ENCODE data around the gene ZNF181. TPM values are rescaled to one million over a fixed set of nuclear protein-coding genes. Genes with fewer than 3 reads are reported as not detected.
A peak's percentile ranks its signal among the peaks of the same experiment; 100 is the strongest.

The ZNF181 gene
- total and polyA plus RNA-seq, 2 donors (not counting 1 experiment from before 2014, with no cell fraction given) = 6.6 to 22.0 TPM

DNA sequence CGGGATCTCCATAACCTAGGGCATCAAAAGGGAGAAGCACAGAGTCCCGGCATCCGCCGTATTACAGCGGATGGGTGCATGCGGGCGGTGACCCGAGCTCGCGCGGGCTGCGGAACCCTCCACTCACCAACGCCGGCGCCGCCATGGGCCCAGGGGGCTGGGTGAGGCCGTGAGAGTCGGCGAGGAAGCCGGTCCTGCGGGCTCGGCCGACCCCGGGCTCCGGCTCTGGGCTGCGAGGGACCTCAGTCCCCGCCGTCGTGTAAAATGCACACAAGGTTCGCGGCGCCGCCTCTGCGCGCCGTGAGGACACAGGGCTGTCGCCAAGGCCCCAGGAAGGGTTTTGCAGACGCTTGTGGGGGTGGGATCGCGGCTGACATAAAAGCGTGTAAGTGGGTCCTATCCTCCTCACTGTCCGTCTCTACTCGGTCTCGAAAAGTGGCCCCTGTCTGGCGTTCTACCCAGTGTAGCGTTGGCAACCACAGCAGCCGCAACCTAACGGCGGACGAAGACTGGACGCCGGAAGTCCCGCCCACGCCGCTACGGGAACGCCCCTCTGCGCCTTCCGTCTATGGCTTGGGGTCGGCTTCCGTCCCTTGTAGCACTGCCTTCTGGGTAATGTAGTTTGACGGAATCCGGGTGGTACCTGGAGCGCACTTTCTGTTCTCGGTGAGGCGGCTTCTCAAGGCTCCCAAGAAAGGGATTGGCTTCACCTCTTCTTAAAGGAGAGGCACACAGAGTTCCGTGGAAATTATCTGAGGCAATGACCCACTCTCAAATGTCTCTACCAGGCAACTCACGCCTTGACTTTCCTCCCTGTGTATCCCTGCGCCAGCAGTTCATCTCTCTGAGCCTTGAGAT lies 38.9 kb downstream of the ZNF181 start, which contains the start of gene ZNF599:
TSS of gene ZNF599 (minus strand) at position 519 of the 858 bp plus-strand sequence. CDS start at position 145, 374 bp downstream.
- Histone ChIP-seq H3K9me3 (ENCODE audit: control insufficient read depth, insufficient read depth, low read depth, low read length) (no peaks in the 10 kb centered on the region), H3K36me3 (ENCODE audit: control insufficient read depth, insufficient read depth, low read length) (peaks cover 2% of the 10 kb centered on the region), H3K4me1 (ENCODE audit: control insufficient read depth, extremely low read depth, insufficient read depth, low read length) (no peaks in the 10 kb centered on the region), H3K27ac (ENCODE audit: insufficient read depth, low read length) (peak within 1 kb of the TSS; percentile 59), H3K9ac (ENCODE audit: insufficient read depth, low read length) (peak within 1 kb of the TSS; percentile 68), H3K4me2 (ENCODE audit: extremely low read depth, insufficient read depth, low read length) (peak within 1 kb of the TSS; percentile 28), H3K79me2 (ENCODE audit: control insufficient read depth, insufficient read depth, low read length) (no peaks in the 10 kb centered on the region), H4K20me1 (ENCODE audit: control insufficient read depth, extremely low read depth, insufficient read depth, low read length) (no peaks in the 10 kb centered on the region), H3K4me3 (replicated peaks in 1 of 4; ENCODE audit: control extremely low read depth in 1 of 4, insufficient read depth in 1 of 4, low read depth in 3 of 4, low read length in 4 of 4) (peak within 1 kb of the TSS; percentile 58 to 90 (median 80)), H3K27me3 (ENCODE audit: control insufficient read depth, insufficient read depth, low read length) (no peaks in the 10 kb centered on the region), H2AFZ (ENCODE audit: low read length) (peak within 1 kb of the TSS; percentile 96)
- DNase-seq (ENCODE audit: low read depth in 2 of 2) = peak; percentile 88 to 91
- TF ChIP-seq EZH2 (IDR thresholded peaks at IDR 0.05; ENCODE audit: low read length, missing control alignments) = no peak
- TF ChIP-seq, protein P1, sequence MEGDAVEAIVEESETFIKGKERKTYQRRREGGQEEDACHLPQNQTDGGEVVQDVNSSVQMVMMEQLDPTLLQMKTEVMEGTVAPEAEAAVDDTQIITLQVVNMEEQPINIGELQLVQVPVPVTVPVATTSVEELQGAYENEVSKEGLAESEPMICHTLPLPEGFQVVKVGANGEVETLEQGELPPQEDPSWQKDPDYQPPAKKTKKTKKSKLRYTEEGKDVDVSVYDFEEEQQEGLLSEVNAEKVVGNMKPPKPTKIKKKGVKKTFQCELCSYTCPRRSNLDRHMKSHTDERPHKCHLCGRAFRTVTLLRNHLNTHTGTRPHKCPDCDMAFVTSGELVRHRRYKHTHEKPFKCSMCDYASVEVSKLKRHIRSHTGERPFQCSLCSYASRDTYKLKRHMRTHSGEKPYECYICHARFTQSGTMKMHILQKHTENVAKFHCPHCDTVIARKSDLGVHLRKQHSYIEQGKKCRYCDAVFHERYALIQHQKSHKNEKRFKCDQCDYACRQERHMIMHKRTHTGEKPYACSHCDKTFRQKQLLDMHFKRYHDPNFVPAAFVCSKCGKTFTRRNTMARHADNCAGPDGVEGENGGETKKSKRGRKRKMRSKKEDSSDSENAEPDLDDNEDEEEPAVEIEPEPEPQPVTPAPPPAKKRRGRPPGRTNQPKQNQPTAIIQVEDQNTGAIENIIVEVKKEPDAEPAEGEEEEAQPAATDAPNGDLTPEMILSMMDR (conservative IDR thresholded peaks at IDR 0.05 in 1 of 2, IDR thresholded peaks at IDR 0.05 in 1 of 2; ENCODE audit: low read depth in 1 of 2, low read length in 2 of 2) = no peak

DNA sequence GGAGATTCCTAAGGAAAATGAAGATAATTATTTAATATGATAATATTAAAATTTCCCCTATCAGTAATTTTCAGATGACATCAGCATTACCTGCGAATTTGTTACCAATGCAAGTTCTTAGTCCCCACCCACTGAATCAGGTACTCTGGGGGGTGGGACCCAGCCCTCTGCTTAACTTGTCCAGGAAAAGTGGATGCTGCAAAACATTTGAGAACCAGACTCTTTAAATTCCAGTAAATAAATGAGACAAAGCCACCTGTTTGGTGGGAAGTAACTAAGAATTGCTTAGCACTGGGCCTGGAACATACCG lies 39.5 kb downstream of the ZNF181 start:
- no peak overlapping the region for H3K9ac ChIP-seq (ENCODE audit: insufficient read depth, low read length)
- H2AFZ ChIP-seq (ENCODE audit: low read length) = peak overlapping the region; percentile 96
- TF ChIP-seq EZH2 (IDR thresholded peaks at IDR 0.05; ENCODE audit: low read length, missing control alignments) = no peak
- TF ChIP-seq, protein P1 (conservative IDR thresholded peaks at IDR 0.05 in 1 of 2, IDR thresholded peaks at IDR 0.05 in 1 of 2; ENCODE audit: low read depth in 1 of 2, low read length in 2 of 2) = no peak
- peak overlapping the region in 3 of 4 experiments; percentile 58 to 90 (median 87) for H3K4me3 ChIP-seq (replicated peaks in 1 of 4; ENCODE audit: control extremely low read depth in 1 of 4, insufficient read depth in 1 of 4, low read depth in 3 of 4, low read length in 4 of 4)
- peak overlapping the region; percentile 28 for H3K4me2 ChIP-seq (ENCODE audit: extremely low read depth, insufficient read depth, low read length)
- H3K36me3 ChIP-seq (ENCODE audit: control insufficient read depth, insufficient read depth, low read length) = peaks cover 2% of the 10 kb centered on the region
- no peaks in the 10 kb centered on the region for H3K9me3 ChIP-seq (ENCODE audit: control insufficient read depth, insufficient read depth, low read depth, low read length)
- H4K20me1 ChIP-seq (ENCODE audit: control insufficient read depth, extremely low read depth, insufficient read depth, low read length) = no peaks in the 10 kb centered on the region
- H3K27ac ChIP-seq (ENCODE audit: insufficient read depth, low read length) = no peak overlapping the region
- no peaks in the 10 kb centered on the region for H3K79me2 ChIP-seq (ENCODE audit: control insufficient read depth, insufficient read depth, low read length)
- DNase-seq (ENCODE audit: low read depth in 2 of 2) = no peak
- no peaks in the 10 kb centered on the region for H3K4me1 ChIP-seq (ENCODE audit: control insufficient read depth, extremely low read depth, insufficient read depth, low read length)
- no peaks in the 10 kb centered on the region for H3K27me3 ChIP-seq (ENCODE audit: control insufficient read depth, insufficient read depth, low read length)

- Histone ChIP-seq H3K9me3 (ENCODE audit: control insufficient read depth, insufficient read depth, low read depth, low read length) (no peaks in the 10 kb centered on the region), H3K36me3 (ENCODE audit: control insufficient read depth, insufficient read depth, low read length) (peaks cover 2% of the 10 kb centered on the region), H3K4me3 (replicated peaks in 1 of 4; ENCODE audit: control extremely low read depth in 1 of 4, insufficient read depth in 1 of 4, low read depth in 3 of 4, low read length in 4 of 4) (no peak overlapping the region), H3K27me3 (ENCODE audit: control insufficient read depth, insufficient read depth, low read length) (no peaks in the 10 kb centered on the region), H2AFZ (ENCODE audit: low read length) (no peak overlapping the region), H3K4me2 (ENCODE audit: extremely low read depth, insufficient read depth, low read length) (no peak overlapping the region), H3K9ac (ENCODE audit: insufficient read depth, low read length) (no peak overlapping the region), H3K4me1 (ENCODE audit: control insufficient read depth, extremely low read depth, insufficient read depth, low read length) (no peaks in the 10 kb centered on the region), H3K27ac (ENCODE audit: insufficient read depth, low read length) (no peak overlapping the region), H3K79me2 (ENCODE audit: control insufficient read depth, insufficient read depth, low read length) (no peaks in the 10 kb centered on the region), H4K20me1 (ENCODE audit: control insufficient read depth, extremely low read depth, insufficient read depth, low read length) (no peaks in the 10 kb centered on the region)
- no peak for DNase-seq (ENCODE audit: low read depth in 2 of 2)
- TF ChIP-seq, protein P1 (conservative IDR thresholded peaks at IDR 0.05 in 1 of 2, IDR thresholded peaks at IDR 0.05 in 1 of 2; ENCODE audit: low read depth in 1 of 2, low read length in 2 of 2) = no peak
- TF ChIP-seq EZH2 (IDR thresholded peaks at IDR 0.05; ENCODE audit: low read length, missing control alignments) = no peak
Observed at GRCh38 chr19:34774857-34775256, 40.8 kb downstream of the ZNF181 start.

Data from fibroblast of lung (primary cell).